ENCODE results near the gene CFB. TPM values are rescaled to one million over a fixed set of nuclear protein-coding genes. Genes with fewer than 3 reads are reported as not detected.

CFB gene
- total and polyA plus RNA-seq, 9 of the 15 experiments (the other 6 are each of a cell fraction or from before 2014, with no cell fraction given): 0.08 to 0.91 (median 0.22) TPM; not detected in 4

- TF ChIP-seq HDAC1 (IDR thresholded peaks at IDR 0.05) (0 out of 4 replicates have a peak, but pooled peaks of 1 of the 2 experiments have one; percentile 21), EHMT2 (IDR thresholded peaks at IDR 0.05) (no peak), JUND (IDR thresholded peaks at IDR 0.05; ENCODE audit: borderline replicate concordance, low read depth, low read length) (0 out of 2 replicates have a peak, but pooled peaks have one; percentile 1), JUND (tag; IDR thresholded peaks at IDR 0.05; ENCODE audit: borderline replicate concordance, low read depth, low read length) (no peak)
- in situ Hi-C loops (cut with MboI): no loop called here
- ATAC-seq (peak; percentile 35), FAIRE-seq (peak; percentile 29), DNase-seq (ENCODE audit: extremely low read depth in 1 of 4, low spot score in 3 of 4) (peak in 1 of 4 experiments; percentile 52)
- POLR2A ChIA-PET: interaction anchor here (1.1 kb wide), 1 partner anchor 26 kb away, joined by 3 read pairs; no protein-coding TSS in a partner anchor
- CTCF ChIA-PET (ENCODE audit: low intra/inter-chr PET ratio): no interaction called here
- WGBS (ENCODE audit: insufficient coverage, low coverage, missing lambda C conversion rate): 53% methylated on average over 5 of the region's 5 CpGs
- no peaks in the 10 kb centered on the region for H3K9me3 ChIP-seq (replicated peaks; ENCODE audit: control insufficient read depth, insufficient read depth, low read depth, low read length)
- no peak overlapping the region for H3K4me3 ChIP-seq
- peak overlapping the region; percentile 54 for H3K4me2 ChIP-seq (ENCODE audit: insufficient read depth, low read length)
- no peaks in the 10 kb centered on the region for H3K9me1 ChIP-seq (ENCODE audit: control insufficient read depth, insufficient read depth, low read length)
- H4K20me1 ChIP-seq (replicated peaks; ENCODE audit: control insufficient read depth, insufficient read depth, low read length): no peaks in the 10 kb centered on the region
- peak overlapping the region; percentile 87 for H3K27ac ChIP-seq (ENCODE audit: extremely low read depth, low read depth, low read length)
- H3K4me1 ChIP-seq (replicated peaks in 1 of 2; ENCODE audit: control insufficient read depth in 2 of 2, insufficient read depth in 2 of 2, low read length in 2 of 2): peaks cover 34 to 39% of the 10 kb centered on the region in 2 experiments
- H3K79me2 ChIP-seq (ENCODE audit: control insufficient read depth, insufficient read depth, low read length): peaks cover 24% of the 10 kb centered on the region
- peak overlapping the region; percentile 28 to 77; a peak in 3 of 4 replicates for H3K9ac ChIP-seq (ENCODE audit: insufficient read depth in 1 of 2, low read depth in 2 of 2, low read length in 2 of 2)
- no peaks in the 10 kb centered on the region for H3K27me3 ChIP-seq (ENCODE audit: control insufficient read depth in 2 of 2, insufficient read depth in 2 of 2, low read length in 2 of 2)
- intact Hi-C loops (cut with micrococcal nuclease): loop anchor here (10.0 kb wide), 1 partner anchor 244 kb away; the partner anchor contains the start of gene CLIC1
- no TSS peak for BruUV-seq (replicated peaks)
- no peak overlapping the region for H2AFZ ChIP-seq (ENCODE audit: low read depth, low read length)
- H3K36me3 ChIP-seq (ENCODE audit: control insufficient read depth, insufficient read depth, low read length): peaks cover 18% of the 10 kb centered on the region
Observed at GRCh38 chr6:31978831-31979230, 32.9 kb downstream of the CFB start.
